HL-60 (cell line): ENCODE results near the gene ONECUT1.

ENCODE experiments used
- DNase-seq, 2 experiments: peaks; one replicate each; pipeline ENCODE4 v3.0.0-alpha.2; 2010 to 2020; ENCODE audit warnings: low read depth in 1 of 2, low spot score in 1 of 2
- H3K27ac ChIP-seq: fragments of 250-450 bp; sonication (Bioruptor Pico); replicated peaks from 2 replicates; pipeline ENCODE4 v1.5.1; 2020; ENCODE audit warnings: mild to moderate bottlenecking, moderate library complexity
- H3K27me3 ChIP-seq: fragments of 250-450 bp; sonication (Bioruptor Pico); 2 replicates; pipeline ENCODE4 v1.5.1; 2021; ENCODE audit warnings: mild to moderate bottlenecking, moderate library complexity; ENCODE audit not compliant: insufficient read depth, poor library complexity, severe bottlenecking
- H3K4me3 ChIP-seq: replicated peaks from 2 replicates; pipeline ENCODE4 v1.5.1; 2011; ENCODE audit warnings: mild to moderate bottlenecking, control low read depth, low read length; ENCODE audit not compliant: insufficient read depth
- GABPA ChIP-seq: IDR thresholded peaks from 2 replicates; pipeline ENCODE4 v1.6.1; 2012; ENCODE audit warnings: low read depth
- POLR2AphosphoS5 ChIP-seq: IDR thresholded peaks from 2 replicates; pipeline ENCODE4 v1.6.1; 2012; ENCODE audit warnings: low read depth
- REST ChIP-seq: IDR thresholded peaks from 2 replicates; pipeline ENCODE4 v1.6.1; 2012; ENCODE audit warnings: low read depth; ENCODE audit not compliant: insufficient replicate concordance
- SPI1 ChIP-seq: IDR thresholded peaks from 2 replicates; pipeline ENCODE4 v1.6.1; 2012; ENCODE audit warnings: low read depth, mild to moderate bottlenecking, borderline replicate concordance
- TF ChIP-seq, protein P1 (sequence below): IDR thresholded peaks from one replicate; pipeline ENCODE4 v1.5.1; 2011; ENCODE audit warnings: low read length, control low read depth, inconsistent platforms; ENCODE audit not compliant: insufficient read depth

ONECUT1 gene

GRCh38 chr15:52733696-52734255, 56.4 kb downstream of the ONECUT1 start:
- TF ChIP-seq, protein P1, sequence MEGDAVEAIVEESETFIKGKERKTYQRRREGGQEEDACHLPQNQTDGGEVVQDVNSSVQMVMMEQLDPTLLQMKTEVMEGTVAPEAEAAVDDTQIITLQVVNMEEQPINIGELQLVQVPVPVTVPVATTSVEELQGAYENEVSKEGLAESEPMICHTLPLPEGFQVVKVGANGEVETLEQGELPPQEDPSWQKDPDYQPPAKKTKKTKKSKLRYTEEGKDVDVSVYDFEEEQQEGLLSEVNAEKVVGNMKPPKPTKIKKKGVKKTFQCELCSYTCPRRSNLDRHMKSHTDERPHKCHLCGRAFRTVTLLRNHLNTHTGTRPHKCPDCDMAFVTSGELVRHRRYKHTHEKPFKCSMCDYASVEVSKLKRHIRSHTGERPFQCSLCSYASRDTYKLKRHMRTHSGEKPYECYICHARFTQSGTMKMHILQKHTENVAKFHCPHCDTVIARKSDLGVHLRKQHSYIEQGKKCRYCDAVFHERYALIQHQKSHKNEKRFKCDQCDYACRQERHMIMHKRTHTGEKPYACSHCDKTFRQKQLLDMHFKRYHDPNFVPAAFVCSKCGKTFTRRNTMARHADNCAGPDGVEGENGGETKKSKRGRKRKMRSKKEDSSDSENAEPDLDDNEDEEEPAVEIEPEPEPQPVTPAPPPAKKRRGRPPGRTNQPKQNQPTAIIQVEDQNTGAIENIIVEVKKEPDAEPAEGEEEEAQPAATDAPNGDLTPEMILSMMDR: no peak
- no peak for TF ChIP-seq GABPA
- DNase-seq: no peak

DNA sequence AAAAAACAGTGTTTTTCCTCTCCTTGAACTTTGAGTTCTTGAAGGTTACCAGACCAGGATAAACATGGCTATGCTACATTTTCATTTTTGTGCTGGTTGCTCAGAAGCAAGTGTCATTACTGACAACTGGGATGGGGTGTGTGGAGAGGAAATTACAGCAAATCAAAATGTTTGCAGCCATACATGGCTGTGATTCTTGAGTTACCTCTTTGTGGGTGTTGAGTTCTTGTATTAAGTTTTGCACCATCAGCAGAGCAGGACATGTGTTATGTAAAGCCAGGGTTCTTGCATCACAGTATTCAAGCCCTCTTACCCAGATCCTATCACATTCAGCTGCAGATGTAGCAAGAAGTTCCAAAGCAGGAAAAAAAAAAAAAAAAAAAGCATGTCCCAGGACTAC, 57.0 kb downstream of the ONECUT1 start:
- peak; percentile 34 to 60 for DNase-seq
- TF ChIP-seq REST (no peak), POLR2AphosphoS5 (no peak), GABPA (no peak), SPI1 (no peak)
- TF ChIP-seq, protein P1: no peak
- no peak overlapping the region for H3K27ac ChIP-seq
- H3K27me3 ChIP-seq: peaks cover 4% of the 10 kb centered on the region
- no peak overlapping the region for H3K4me3 ChIP-seq

More at GRCh38 chr15:52733696-52734255, 56.4 kb downstream of the ONECUT1 start:
- Histone ChIP-seq H3K4me3 (no peak overlapping the region), H3K27me3 (peaks cover 4% of the 10 kb centered on the region), H3K27ac (no peak overlapping the region)

DNA sequence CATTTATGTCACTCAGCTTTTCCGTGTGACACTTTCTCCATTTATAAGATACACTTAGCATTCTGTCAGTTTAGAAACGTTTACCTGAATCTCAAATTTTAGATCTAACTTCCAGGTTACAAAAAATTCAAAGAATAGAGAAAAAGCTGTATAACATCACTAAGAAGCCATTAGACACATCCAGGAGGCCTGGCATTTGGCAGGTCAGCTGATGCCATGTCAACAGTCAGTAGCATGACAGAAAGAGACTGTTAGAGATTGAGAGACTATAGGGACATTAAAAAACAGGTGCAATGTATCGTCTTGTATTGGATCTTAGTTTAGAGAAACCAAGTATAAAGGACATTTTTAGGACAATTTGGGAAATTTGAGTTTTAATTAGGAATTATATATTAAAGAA, 57.6 kb downstream of the ONECUT1 start:
- H3K27ac ChIP-seq: no peak overlapping the region

More for the DNA sequence above, 57.6 kb downstream of the ONECUT1 start:
- DNase-seq: no peak
- no peak for TF ChIP-seq POLR2AphosphoS5
- TF ChIP-seq SPI1: no peak
- TF ChIP-seq, protein P1: no peak
- TF ChIP-seq REST: no peak
- TF ChIP-seq GABPA: no peak
- H3K27me3 ChIP-seq: no peaks in the 10 kb centered on the region
- H3K4me3 ChIP-seq: no peak overlapping the region
